B cell (primary cell): Measurements from ENCODE around the gene HJURP.

Experiments used
- EZH2 ChIP-seq: IDR thresholded peaks from 2 replicates; pipeline ENCODE4 v1.6.1; 2012; ENCODE audit warnings: borderline replicate concordance, low read depth, mild to moderate bottlenecking, moderate library complexity, low read length; ENCODE audit not compliant: insufficient read depth, poor library complexity, severe bottlenecking
- TF ChIP-seq, protein P1 (sequence below): fragments of 200-600 bp; IDR thresholded peaks from one replicate; pipeline ENCODE4 v1.8.0; 2022; ENCODE audit warnings: antibody characterized with exemption, mild to moderate bottlenecking

DNA sequence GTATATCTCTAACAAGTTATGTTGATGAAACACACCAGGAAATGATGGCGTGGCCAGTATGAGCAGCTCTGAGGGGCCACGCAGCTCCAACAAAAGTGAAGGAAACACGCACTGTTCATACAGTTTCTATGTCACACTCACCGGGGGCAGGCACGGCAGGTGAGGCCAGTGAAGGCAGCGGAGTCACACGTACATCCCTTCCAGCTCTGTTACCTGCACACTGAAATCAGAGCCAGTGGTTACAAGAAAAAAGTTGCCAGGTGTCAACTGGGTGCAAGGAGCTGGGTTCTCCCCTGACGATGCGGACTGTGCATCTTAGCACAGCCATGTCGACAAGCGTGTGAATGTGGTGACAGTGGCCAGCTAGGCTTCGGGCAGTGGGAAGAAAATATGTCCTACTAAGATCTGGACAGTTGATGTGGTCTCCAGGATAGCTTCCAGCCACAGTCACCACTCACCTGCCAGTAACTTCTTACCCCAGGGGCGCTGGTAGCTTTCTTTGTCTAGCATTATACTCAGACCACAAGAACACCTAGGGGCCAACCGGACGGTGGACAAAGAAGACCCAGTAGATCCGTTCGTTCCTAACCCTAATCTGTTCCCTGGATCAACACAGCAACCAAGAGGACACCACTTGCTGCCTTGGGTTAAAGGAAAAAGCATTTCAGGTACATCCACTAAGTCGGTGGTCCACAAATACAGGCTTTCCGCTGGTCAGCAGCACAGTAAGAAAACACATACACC lies 10.1 kb downstream of the HJURP start:
- TF ChIP-seq, protein P1, sequence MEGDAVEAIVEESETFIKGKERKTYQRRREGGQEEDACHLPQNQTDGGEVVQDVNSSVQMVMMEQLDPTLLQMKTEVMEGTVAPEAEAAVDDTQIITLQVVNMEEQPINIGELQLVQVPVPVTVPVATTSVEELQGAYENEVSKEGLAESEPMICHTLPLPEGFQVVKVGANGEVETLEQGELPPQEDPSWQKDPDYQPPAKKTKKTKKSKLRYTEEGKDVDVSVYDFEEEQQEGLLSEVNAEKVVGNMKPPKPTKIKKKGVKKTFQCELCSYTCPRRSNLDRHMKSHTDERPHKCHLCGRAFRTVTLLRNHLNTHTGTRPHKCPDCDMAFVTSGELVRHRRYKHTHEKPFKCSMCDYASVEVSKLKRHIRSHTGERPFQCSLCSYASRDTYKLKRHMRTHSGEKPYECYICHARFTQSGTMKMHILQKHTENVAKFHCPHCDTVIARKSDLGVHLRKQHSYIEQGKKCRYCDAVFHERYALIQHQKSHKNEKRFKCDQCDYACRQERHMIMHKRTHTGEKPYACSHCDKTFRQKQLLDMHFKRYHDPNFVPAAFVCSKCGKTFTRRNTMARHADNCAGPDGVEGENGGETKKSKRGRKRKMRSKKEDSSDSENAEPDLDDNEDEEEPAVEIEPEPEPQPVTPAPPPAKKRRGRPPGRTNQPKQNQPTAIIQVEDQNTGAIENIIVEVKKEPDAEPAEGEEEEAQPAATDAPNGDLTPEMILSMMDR: no peak
- TF ChIP-seq EZH2: no peak
